ENCODE measurements around the gene EN1.

EN1 gene

GRCh38 chr2:118854507-118855345 lies 7.3 kb upstream of the EN1 start:
- no peak overlapping the region for H3K9ac ChIP-seq (ENCODE audit: low read length)
- H3K36me3 ChIP-seq (ENCODE audit: insufficient read depth, low read length): no peaks in the 10 kb centered on the region
- H3K9me3 ChIP-seq (ENCODE audit: low read length): no peaks in the 10 kb centered on the region
- peaks cover 20% of the 10 kb centered on the region for H3K4me1 ChIP-seq (ENCODE audit: insufficient read depth, low read length)
- H3K27me3 ChIP-seq (ENCODE audit: control insufficient read depth in 1 of 2, insufficient read depth in 2 of 2, low read length in 2 of 2): peaks cover 84 to 100% of the 10 kb centered on the region in 2 donors
- no peak overlapping the region for H3K27ac ChIP-seq (ENCODE audit: low read depth, low read length)
- no peak overlapping the region for H3K4me3 ChIP-seq (ENCODE audit: low read depth in 1 of 2, low read length in 2 of 2)

- H3K4me3 ChIP-seq (ENCODE audit: low read depth in 1 of 2, low read length in 2 of 2): no peak overlapping the region
- no peaks in the 10 kb centered on the region for H3K9me3 ChIP-seq (ENCODE audit: low read length)
- H3K27ac ChIP-seq (ENCODE audit: low read depth, low read length): no peak overlapping the region
- peaks cover 85 to 100% of the 10 kb centered on the region in 2 donors for H3K27me3 ChIP-seq (ENCODE audit: control insufficient read depth in 1 of 2, insufficient read depth in 2 of 2, low read length in 2 of 2)
- H3K9ac ChIP-seq (ENCODE audit: low read length): no peak overlapping the region
- no peaks in the 10 kb centered on the region for H3K36me3 ChIP-seq (ENCODE audit: insufficient read depth, low read length)
- peaks cover 21% of the 10 kb centered on the region for H3K4me1 ChIP-seq (ENCODE audit: insufficient read depth, low read length)
Observed at GRCh38 chr2:118853651-118854291, 6.3 kb upstream of the EN1 start.

GRCh38 chr2:118853129-118853640 lies 5.7 kb upstream of the EN1 start:
- H3K4me1 ChIP-seq (ENCODE audit: insufficient read depth, low read length): peaks cover 26% of the 10 kb centered on the region
- no peak overlapping the region for H3K27ac ChIP-seq (ENCODE audit: low read depth, low read length)
- H3K36me3 ChIP-seq (ENCODE audit: insufficient read depth, low read length): no peaks in the 10 kb centered on the region
- H3K9ac ChIP-seq (ENCODE audit: low read length): no peak overlapping the region
- H3K9me3 ChIP-seq (ENCODE audit: low read length): no peaks in the 10 kb centered on the region
- no peak overlapping the region for H3K4me3 ChIP-seq (ENCODE audit: low read depth in 1 of 2, low read length in 2 of 2)
- peaks cover 85 to 100% of the 10 kb centered on the region in 2 donors for H3K27me3 ChIP-seq (ENCODE audit: control insufficient read depth in 1 of 2, insufficient read depth in 2 of 2, low read length in 2 of 2)

- Histone ChIP-seq H3K4me1 (ENCODE audit: insufficient read depth, low read length) (peaks cover 32% of the 10 kb centered on the region), H3K9me3 (ENCODE audit: low read length) (no peaks in the 10 kb centered on the region), H3K27me3 (ENCODE audit: control insufficient read depth in 1 of 2, insufficient read depth in 2 of 2, low read length in 2 of 2) (peaks cover 86 to 100% of the 10 kb centered on the region in 2 donors), H3K27ac (ENCODE audit: low read depth, low read length) (no peak overlapping the region), H3K36me3 (ENCODE audit: insufficient read depth, low read length) (no peaks in the 10 kb centered on the region), H3K4me3 (ENCODE audit: low read depth in 1 of 2, low read length in 2 of 2) (no peak overlapping the region), H3K9ac (ENCODE audit: low read length) (no peak overlapping the region)
Observed at GRCh38 chr2:118852605-118853128, 5.2 kb upstream of the EN1 start.

- H3K9ac ChIP-seq (ENCODE audit: low read length): no peak overlapping the region
- H3K27me3 ChIP-seq (ENCODE audit: control insufficient read depth in 1 of 2, insufficient read depth in 2 of 2, low read length in 2 of 2): peaks cover 85 to 98% of the 10 kb centered on the region in 2 donors
- no peak overlapping the region for H3K4me3 ChIP-seq (ENCODE audit: low read depth in 1 of 2, low read length in 2 of 2)
- H3K4me1 ChIP-seq (ENCODE audit: insufficient read depth, low read length): peaks cover 38% of the 10 kb centered on the region
- no peaks in the 10 kb centered on the region for H3K36me3 ChIP-seq (ENCODE audit: insufficient read depth, low read length)
- no peak overlapping the region for H3K27ac ChIP-seq (ENCODE audit: low read depth, low read length)
- H3K9me3 ChIP-seq (ENCODE audit: low read length): no peaks in the 10 kb centered on the region
Observed at GRCh38 chr2:118851650-118852049, 4.2 kb upstream of the EN1 start.

- Histone ChIP-seq H3K9me3 (ENCODE audit: low read length) (no peaks in the 10 kb centered on the region), H3K4me3 (ENCODE audit: low read depth in 1 of 2, low read length in 2 of 2) (no peak overlapping the region), H3K27ac (ENCODE audit: low read depth, low read length) (no peak overlapping the region), H3K4me1 (ENCODE audit: insufficient read depth, low read length) (peaks cover 35% of the 10 kb centered on the region), H3K36me3 (ENCODE audit: insufficient read depth, low read length) (no peaks in the 10 kb centered on the region), H3K27me3 (ENCODE audit: control insufficient read depth in 1 of 2, insufficient read depth in 2 of 2, low read length in 2 of 2) (peaks cover 79 to 97% of the 10 kb centered on the region in 2 donors), H3K9ac (ENCODE audit: low read length) (no peak overlapping the region)
Observed at GRCh38 chr2:118850901-118851415, 3.5 kb upstream of the EN1 start.

GRCh38 chr2:118850168-118850900 lies 2.9 kb upstream of the EN1 start:
- no peaks in the 10 kb centered on the region for H3K36me3 ChIP-seq (ENCODE audit: insufficient read depth, low read length)
- H3K27ac ChIP-seq (ENCODE audit: low read depth, low read length): no peak overlapping the region
- no peak overlapping the region for H3K9ac ChIP-seq (ENCODE audit: low read length)
- H3K9me3 ChIP-seq (ENCODE audit: low read length): no peaks in the 10 kb centered on the region
- peaks cover 81 to 97% of the 10 kb centered on the region in 2 donors for H3K27me3 ChIP-seq (ENCODE audit: control insufficient read depth in 1 of 2, insufficient read depth in 2 of 2, low read length in 2 of 2)
- H3K4me3 ChIP-seq (ENCODE audit: low read depth in 1 of 2, low read length in 2 of 2): no peak overlapping the region
- H3K4me1 ChIP-seq (ENCODE audit: insufficient read depth, low read length): peaks cover 30% of the 10 kb centered on the region

GRCh38 chr2:118849226-118850167 lies 2.0 kb upstream of the EN1 start:
- peaks cover 81 to 97% of the 10 kb centered on the region in 2 donors for H3K27me3 ChIP-seq (ENCODE audit: control insufficient read depth in 1 of 2, insufficient read depth in 2 of 2, low read length in 2 of 2)
- no peak overlapping the region for H3K9ac ChIP-seq (ENCODE audit: low read length)
- no peak overlapping the region for H3K4me3 ChIP-seq (ENCODE audit: low read depth in 1 of 2, low read length in 2 of 2)
- H3K9me3 ChIP-seq (ENCODE audit: low read length): no peaks in the 10 kb centered on the region
- H3K4me1 ChIP-seq (ENCODE audit: insufficient read depth, low read length): peaks cover 24% of the 10 kb centered on the region
- H3K27ac ChIP-seq (ENCODE audit: low read depth, low read length): no peak overlapping the region
- H3K36me3 ChIP-seq (ENCODE audit: insufficient read depth, low read length): no peaks in the 10 kb centered on the region

- Histone ChIP-seq H3K4me3 (ENCODE audit: low read depth in 1 of 2, low read length in 2 of 2) (no peak overlapping the region), H3K27me3 (ENCODE audit: control insufficient read depth in 1 of 2, insufficient read depth in 2 of 2, low read length in 2 of 2) (peaks cover 81 to 97% of the 10 kb centered on the region in 2 donors), H3K27ac (ENCODE audit: low read depth, low read length) (no peak overlapping the region), H3K9me3 (ENCODE audit: low read length) (no peaks in the 10 kb centered on the region), H3K9ac (ENCODE audit: low read length) (no peak overlapping the region), H3K4me1 (ENCODE audit: insufficient read depth, low read length) (peaks cover 25% of the 10 kb centered on the region), H3K36me3 (ENCODE audit: insufficient read depth, low read length) (no peaks in the 10 kb centered on the region)
Observed at GRCh38 chr2:118848381-118849225, 1.2 kb upstream of the EN1 start.

Data from muscle layer of colon (tissue), 2 donors.